Measurements from ENCODE around the gene OLFM1.

Gene OLFM1

GRCh38 chr9:135126451-135127187 lies 39.2 kb downstream of the OLFM1 start:
- Histone ChIP-seq H3K36me3 (ENCODE audit: insufficient read depth, low read length) (no peaks in the 10 kb centered on the region), H3K27me3 (ENCODE audit: insufficient read depth, low read length) (peaks cover 3% of the 10 kb centered on the region; the same call in 1 of the 2 replicates), H3K4me3 (ENCODE audit: low read depth, low read length) (no peak overlapping the region), H3K79me2 (ENCODE audit: control insufficient read depth, insufficient read depth, low read length, unreplicated experiment) (no peaks in the 10 kb centered on the region), H3K27ac (ENCODE audit: low read depth, low read length) (no peak overlapping the region), H2AFZ (ENCODE audit: low read length, unreplicated experiment) (no peak overlapping the region), H3K4me1 (ENCODE audit: control insufficient read depth, insufficient read depth, low read length, unreplicated experiment) (no peaks in the 10 kb centered on the region)

DNA sequence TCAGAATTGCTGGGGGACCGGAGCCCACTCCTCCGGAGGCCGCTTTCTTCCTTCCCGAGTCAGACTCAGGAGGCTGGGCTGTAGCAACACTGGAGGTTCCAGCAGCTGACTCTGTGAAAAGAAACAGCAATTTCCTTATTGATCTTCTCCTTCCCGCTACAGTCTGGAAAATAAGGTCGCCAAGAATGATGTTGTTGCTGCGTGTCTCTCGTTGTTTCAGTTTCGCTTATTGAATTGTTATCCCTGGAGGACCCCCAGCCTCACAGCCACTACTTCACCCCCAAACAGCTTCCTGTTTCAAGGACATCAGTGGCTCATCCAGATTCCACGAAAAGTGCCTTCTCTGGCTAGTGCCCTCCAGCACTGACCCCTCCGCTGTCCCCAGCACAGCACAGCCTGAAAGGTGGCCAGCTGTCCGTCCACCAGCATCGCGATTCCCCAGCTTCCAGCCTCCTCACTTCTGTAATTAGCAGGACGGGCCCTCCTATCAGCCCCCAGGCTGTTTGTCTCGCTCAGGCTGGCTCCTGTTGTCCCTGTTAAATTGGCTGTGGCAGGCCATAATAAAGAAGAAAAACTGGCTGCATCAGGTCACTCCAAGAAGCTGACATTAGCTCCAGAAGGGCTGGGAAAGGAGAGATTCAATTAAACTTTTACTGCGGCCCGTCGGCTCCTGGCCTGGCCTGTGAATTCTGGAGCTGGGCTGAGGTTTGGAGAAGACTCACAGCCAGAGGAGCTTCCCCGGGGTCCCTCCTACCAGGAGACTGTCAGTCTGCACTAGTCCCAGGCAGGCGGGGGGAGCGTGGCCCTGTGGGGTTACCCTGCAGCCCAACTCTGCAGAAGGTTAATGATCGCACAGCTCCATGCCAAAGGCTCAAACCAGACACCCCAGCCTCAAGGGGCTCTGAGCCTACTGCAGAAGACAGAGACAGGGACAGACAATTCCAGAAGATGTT lies 40.5 kb downstream of the OLFM1 start:
- H3K36me3 ChIP-seq (ENCODE audit: insufficient read depth, low read length), result no peaks in the 10 kb centered on the region
- H3K79me2 ChIP-seq (ENCODE audit: control insufficient read depth, insufficient read depth, low read length, unreplicated experiment), result no peaks in the 10 kb centered on the region
- peak overlapping the region; percentile 63 for H3K4me3 ChIP-seq (ENCODE audit: low read depth, low read length)
- no peaks in the 10 kb centered on the region for H3K4me1 ChIP-seq (ENCODE audit: control insufficient read depth, insufficient read depth, low read length, unreplicated experiment)
- H3K27me3 ChIP-seq (ENCODE audit: insufficient read depth, low read length), result peaks cover 3% of the 10 kb centered on the region; the same call in 1 of the 2 replicates
- H3K27ac ChIP-seq (ENCODE audit: low read depth, low read length), result no peak overlapping the region
- no peak overlapping the region for H2AFZ ChIP-seq (ENCODE audit: low read length, unreplicated experiment)

DNA sequence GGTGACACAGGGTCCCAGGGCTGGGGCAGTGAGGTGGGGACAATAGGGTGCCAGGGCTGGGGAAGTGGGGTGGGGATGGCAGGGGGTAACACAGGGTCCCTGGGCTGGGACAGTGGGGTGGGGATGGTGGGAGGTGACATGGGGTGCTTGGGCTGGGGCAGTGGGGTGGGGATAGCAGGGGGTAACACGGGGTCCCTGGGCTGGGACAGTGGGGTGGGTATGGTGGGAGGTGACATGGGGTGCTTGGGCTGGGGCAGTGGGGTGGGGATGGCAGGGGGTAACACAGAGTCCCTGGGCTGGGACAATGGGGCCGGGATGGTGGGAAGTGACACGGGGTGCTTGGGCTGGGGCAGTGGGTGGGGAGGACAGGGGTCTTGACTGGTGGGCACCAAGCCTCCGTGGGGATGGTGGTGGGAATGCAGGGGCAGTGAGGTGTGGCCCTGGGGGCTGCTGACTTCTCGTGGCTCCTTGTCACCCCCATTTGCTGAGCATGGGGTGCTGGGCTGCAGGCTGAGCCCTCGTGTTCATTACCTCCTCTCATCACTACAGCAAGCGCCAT lies 41.7 kb downstream of the OLFM1 start:
- no peak overlapping the region for H3K4me3 ChIP-seq (ENCODE audit: low read depth, low read length)
- H3K27me3 ChIP-seq (ENCODE audit: insufficient read depth, low read length), result no peaks in the 10 kb centered on the region; the same call in 1 of the 2 replicates
- H3K79me2 ChIP-seq (ENCODE audit: control insufficient read depth, insufficient read depth, low read length, unreplicated experiment), result no peaks in the 10 kb centered on the region
- H3K36me3 ChIP-seq (ENCODE audit: insufficient read depth, low read length), result no peaks in the 10 kb centered on the region
- no peak overlapping the region for H3K27ac ChIP-seq (ENCODE audit: low read depth, low read length)
- no peak overlapping the region for H2AFZ ChIP-seq (ENCODE audit: low read length, unreplicated experiment)
- no peaks in the 10 kb centered on the region for H3K4me1 ChIP-seq (ENCODE audit: control insufficient read depth, insufficient read depth, low read length, unreplicated experiment)

- Histone ChIP-seq H3K27me3 (ENCODE audit: insufficient read depth, low read length) (no peaks in the 10 kb centered on the region; the same call in 1 of the 2 replicates), H3K79me2 (ENCODE audit: control insufficient read depth, insufficient read depth, low read length, unreplicated experiment) (no peaks in the 10 kb centered on the region), H3K27ac (ENCODE audit: low read depth, low read length) (no peak overlapping the region), H3K4me1 (ENCODE audit: control insufficient read depth, insufficient read depth, low read length, unreplicated experiment) (no peaks in the 10 kb centered on the region), H3K36me3 (ENCODE audit: insufficient read depth, low read length) (no peaks in the 10 kb centered on the region), H3K4me3 (ENCODE audit: low read depth, low read length) (no peak overlapping the region), H2AFZ (ENCODE audit: low read length, unreplicated experiment) (no peak overlapping the region)
These were observed 42.9 kb downstream of the OLFM1 start for GRCh38 chr9:135130207-135130976.

- Histone ChIP-seq H3K36me3 (ENCODE audit: insufficient read depth, low read length) (no peaks in the 10 kb centered on the region), H3K27ac (ENCODE audit: low read depth, low read length) (no peak overlapping the region), H3K4me3 (ENCODE audit: low read depth, low read length) (no peak overlapping the region), H3K79me2 (ENCODE audit: control insufficient read depth, insufficient read depth, low read length, unreplicated experiment) (no peaks in the 10 kb centered on the region), H3K4me1 (ENCODE audit: control insufficient read depth, insufficient read depth, low read length, unreplicated experiment) (no peaks in the 10 kb centered on the region), H2AFZ (ENCODE audit: low read length, unreplicated experiment) (no peak overlapping the region), H3K27me3 (ENCODE audit: insufficient read depth, low read length) (no peaks in the 10 kb centered on the region; the same call in 1 of the 2 replicates)
These were observed 44.0 kb downstream of the OLFM1 start for GRCh38 chr9:135131488-135131887.

DNA sequence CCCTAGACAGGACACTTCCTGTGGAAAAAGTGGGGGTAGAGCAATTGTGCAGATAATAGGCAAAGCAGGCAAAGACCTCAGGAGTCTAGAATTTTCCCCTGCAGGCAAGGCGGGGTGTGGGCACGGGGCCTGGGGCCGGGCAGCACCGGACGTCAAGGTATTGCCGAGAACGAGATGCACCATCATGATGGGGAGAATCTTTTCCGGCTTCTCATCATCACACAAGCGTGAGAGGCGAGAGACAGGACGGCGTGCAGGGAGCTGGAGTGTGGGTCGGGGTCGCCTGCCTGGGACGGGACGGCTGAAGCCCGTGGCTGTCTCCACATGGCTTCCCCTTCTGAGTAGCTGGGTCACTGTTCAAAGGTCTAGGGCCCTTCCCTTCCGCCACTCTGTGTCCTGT lies 44.5 kb downstream of the OLFM1 start:
- Histone ChIP-seq H2AFZ (ENCODE audit: low read length, unreplicated experiment) (no peak overlapping the region), H3K36me3 (ENCODE audit: insufficient read depth, low read length) (no peaks in the 10 kb centered on the region), H3K79me2 (ENCODE audit: control insufficient read depth, insufficient read depth, low read length, unreplicated experiment) (no peaks in the 10 kb centered on the region), H3K4me3 (ENCODE audit: low read depth, low read length) (no peak overlapping the region), H3K4me1 (ENCODE audit: control insufficient read depth, insufficient read depth, low read length, unreplicated experiment) (no peaks in the 10 kb centered on the region), H3K27me3 (ENCODE audit: insufficient read depth, low read length) (no peaks in the 10 kb centered on the region; the same call in 1 of the 2 replicates), H3K27ac (ENCODE audit: low read depth, low read length) (no peak overlapping the region)

DNA sequence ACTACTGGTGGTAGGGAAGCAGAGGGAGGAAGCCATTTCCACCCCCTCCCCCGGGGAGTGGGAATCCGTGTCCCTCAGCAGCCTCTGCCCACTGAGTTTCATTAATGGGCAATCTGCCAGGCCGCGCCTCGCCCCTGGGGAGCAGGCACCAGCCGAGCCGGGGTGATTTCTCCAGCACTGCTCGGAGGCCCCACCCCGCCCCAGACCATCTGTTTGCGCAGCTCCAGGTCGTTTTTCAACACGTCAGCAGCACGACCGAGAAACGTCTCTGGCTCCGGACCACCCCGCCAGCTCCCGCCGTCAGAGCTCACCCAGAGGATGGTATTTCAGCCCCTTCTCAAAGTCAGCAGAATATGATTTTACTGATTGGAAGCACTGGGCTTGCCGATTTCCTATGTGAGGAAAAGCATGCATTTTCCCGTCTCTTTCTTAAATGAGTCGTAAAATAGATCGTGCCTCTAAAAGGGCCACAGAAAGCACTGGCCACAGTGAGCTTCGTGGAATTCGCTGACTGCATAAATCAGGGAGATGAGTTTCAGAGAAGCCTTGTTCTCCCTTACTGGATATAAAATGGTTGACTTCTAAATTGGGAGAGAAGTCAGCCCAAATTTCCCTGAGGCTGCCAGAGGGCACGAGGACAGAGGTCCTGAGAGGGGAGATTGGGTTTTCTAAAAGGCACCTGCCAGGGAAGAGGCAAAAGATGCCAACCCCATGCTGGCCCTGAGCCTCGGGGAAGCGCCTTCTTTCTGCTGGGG lies 47.0 kb downstream of the OLFM1 start:
- no peak overlapping the region for H2AFZ ChIP-seq (ENCODE audit: low read length, unreplicated experiment)
- H3K27me3 ChIP-seq (ENCODE audit: insufficient read depth, low read length), result no peaks in the 10 kb centered on the region
- no peaks in the 10 kb centered on the region for H3K36me3 ChIP-seq (ENCODE audit: insufficient read depth, low read length)
- no peaks in the 10 kb centered on the region for H3K4me1 ChIP-seq (ENCODE audit: control insufficient read depth, insufficient read depth, low read length, unreplicated experiment)
- no peak overlapping the region for H3K4me3 ChIP-seq (ENCODE audit: low read depth, low read length)
- no peaks in the 10 kb centered on the region for H3K79me2 ChIP-seq (ENCODE audit: control insufficient read depth, insufficient read depth, low read length, unreplicated experiment)
- H3K27ac ChIP-seq (ENCODE audit: low read depth, low read length), result no peak overlapping the region

DNA sequence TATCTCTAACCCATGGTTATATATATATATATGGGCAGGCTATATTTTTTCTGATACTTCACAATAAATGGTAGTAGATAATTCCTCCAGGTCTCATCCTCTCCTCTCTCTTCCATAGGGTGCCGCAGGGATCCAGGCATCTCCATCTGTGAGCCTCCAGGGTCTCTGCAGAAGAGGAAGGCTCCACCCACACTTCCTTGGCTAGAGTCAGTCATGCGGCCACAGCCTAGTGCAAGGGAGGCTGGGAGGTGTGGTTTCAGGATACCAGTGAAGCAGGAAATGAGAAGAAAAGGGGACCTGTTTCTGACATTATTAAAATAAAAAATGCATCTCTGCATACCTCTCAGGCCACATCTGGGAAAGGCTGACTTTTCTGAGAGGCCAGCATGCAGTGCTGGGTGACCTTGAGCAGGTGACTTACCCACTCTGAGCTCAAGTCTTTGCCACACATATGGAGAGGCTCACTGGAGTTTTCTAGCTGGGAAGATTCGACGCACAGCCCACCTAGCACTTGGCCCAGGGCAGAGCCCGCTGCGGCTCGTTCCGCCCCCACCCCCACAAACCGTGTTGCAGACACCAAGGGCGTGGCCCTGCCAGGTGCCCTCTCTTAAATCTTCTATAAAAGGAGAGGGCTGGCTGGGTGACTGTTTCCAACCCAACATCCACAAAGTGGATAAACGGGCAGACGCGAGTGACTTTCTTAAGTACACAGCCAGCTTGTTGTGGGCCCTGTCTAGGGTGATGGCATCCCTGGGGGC lies 47.9 kb downstream of the OLFM1 start:
- H2AFZ ChIP-seq (ENCODE audit: low read length, unreplicated experiment), result no peak overlapping the region
- H3K79me2 ChIP-seq (ENCODE audit: control insufficient read depth, insufficient read depth, low read length, unreplicated experiment), result no peaks in the 10 kb centered on the region
- H3K27ac ChIP-seq (ENCODE audit: low read depth, low read length), result no peak overlapping the region
- no peaks in the 10 kb centered on the region for H3K36me3 ChIP-seq (ENCODE audit: insufficient read depth, low read length)
- no peak overlapping the region for H3K4me3 ChIP-seq (ENCODE audit: low read depth, low read length)
- H3K4me1 ChIP-seq (ENCODE audit: control insufficient read depth, insufficient read depth, low read length, unreplicated experiment), result no peaks in the 10 kb centered on the region
- no peaks in the 10 kb centered on the region for H3K27me3 ChIP-seq (ENCODE audit: insufficient read depth, low read length)

GRCh38 chr9:135135929-135136315 lies 48.5 kb downstream of the OLFM1 start:
- Histone ChIP-seq H3K27ac (ENCODE audit: low read depth, low read length) (no peak overlapping the region), H3K36me3 (ENCODE audit: insufficient read depth, low read length) (no peaks in the 10 kb centered on the region), H2AFZ (ENCODE audit: low read length, unreplicated experiment) (no peak overlapping the region), H3K4me3 (ENCODE audit: low read depth, low read length) (no peak overlapping the region), H3K79me2 (ENCODE audit: control insufficient read depth, insufficient read depth, low read length, unreplicated experiment) (no peaks in the 10 kb centered on the region), H3K4me1 (ENCODE audit: control insufficient read depth, insufficient read depth, low read length, unreplicated experiment) (no peaks in the 10 kb centered on the region), H3K27me3 (ENCODE audit: insufficient read depth, low read length) (peaks cover 1% of the 10 kb centered on the region; the same call in 1 of the 2 replicates)

Measured in ACC112 (cell line).